AG04450 (cell line): ENCODE measurements around the gene CELSR2. TPM values are rescaled to one million over a fixed set of nuclear protein-coding genes. Genes with fewer than 3 reads are reported as not detected.

Source experiments
- CTCF ChIA-PET: fragments of 300-600, 350-600 bp; formaldehyde crosslinking; extraction: SDS; loops from one replicate; lab custom pipeline; 2022; ENCODE audit warnings: antibody characterized with exemption, inconsistent platforms; lab: Charles Lee
- POLR2A ChIA-PET: fragments of 350-600 bp; formaldehyde crosslinking; extraction: SDS; loops from one replicate; lab custom pipeline; 2021; ENCODE audit warnings: antibody characterized with exemption, inconsistent platforms; lab: Yijun Ruan, JAX
- DNase-seq: peaks from one replicate; pipeline ENCODE4 v3.0.0-alpha.2; 2011; ENCODE audit warnings: low read depth, low spot score
- H3K27ac ChIP-seq: one replicate; pipeline ENCODE4 v1.5.1; 2012; ENCODE audit warnings: low read depth, low read length, control low read depth
- H3K27me3 ChIP-seq: one replicate; pipeline ENCODE4 v1.6.0; 2012; ENCODE audit warnings: low read length; ENCODE audit not compliant: control insufficient read depth, insufficient read depth
- H3K4me3 ChIP-seq: 2 replicates; pipeline ENCODE4 v1.5.1; 2011; ENCODE audit warnings: mild to moderate bottlenecking, low read depth, low read length, control low read depth
- H3K9me3 ChIP-seq: 2 replicates; pipeline ENCODE4 v1.5.1; 2012; ENCODE audit warnings: low read length; ENCODE audit not compliant: control insufficient read depth, insufficient read depth
- CTCF ChIP-seq: IDR thresholded peaks from 2 replicates; pipeline ENCODE4 v1.5.1; 2011; ENCODE audit warnings: low read depth, low read length, control low read depth, inconsistent platforms
- polyA minus RNA-seq: library from RNA; depleted of rRNA, polyadenylated mRNA; stranded (reverse); fragments of >200 nt; gene quantifications from 2 replicates; pipeline ENCODE4 v1.2.3, GENCODE V29; 2011; rRNA and poly(A)+ RNA removed
- polyA plus RNA-seq: library from polyadenylated mRNA; depleted of rRNA; stranded (reverse); fragments of >200 nt; gene quantifications from 2 replicates; pipeline ENCODE4 v1.2.3, GENCODE V29; 2011; rRNA removed

The CELSR2 gene
- polyA plus RNA-seq: 1.1 and 1.8 TPM in 2 replicates
- 5.1 and 7.2 TPM in 2 replicates for polyA minus RNA-seq

- peaks cover 17% of the 10 kb centered on the region for H3K9me3 ChIP-seq
- ChIA-PET CTCF (interaction anchor here (2.1 kb wide), 1 partner anchor 10 kb away, joined by 6 read pairs; no protein-coding TSS in a partner anchor), POLR2A (no interaction called here)
- H3K27me3 ChIP-seq: no peaks in the 10 kb centered on the region
- peak within 1 kb of the TSS; percentile 54 for H3K4me3 ChIP-seq
- DNase-seq: no peak
- H3K27ac ChIP-seq: no peak within 1 kb of the TSS
- no peak for TF ChIP-seq CTCF
Measured at GRCh38 chr1:109248797-109249629, at the start of gene CELSR2. Gene CELSR2, plus strand, starts transcription at chr1:109249539. Its CDS starts 541 bp downstream, at chr1:109250080.

GRCh38 chr1:109199710-109200109, 49.6 kb upstream of the CELSR2 start:
- no peak overlapping the region for H3K4me3 ChIP-seq
- H3K9me3 ChIP-seq: no peaks in the 10 kb centered on the region
- H3K27me3 ChIP-seq: no peaks in the 10 kb centered on the region
- ChIA-PET CTCF (interaction anchor here (0.6 to 1.9 kb wide), 4 partner anchors 9 to 199 kb away, joined by 3 to 9 read pairs (median 4); partner anchors contain the start of gene SARS1), POLR2A (interaction anchor here (0.6 to 1.2 kb wide), 3 partner anchors 14 to 100 kb away, joined by 3 to 4 read pairs (median 4); partner anchors contain the start of gene SARS1)
- TF ChIP-seq CTCF: no peak
- H3K27ac ChIP-seq: no peak overlapping the region
- no peak for DNase-seq

GRCh38 chr1:109201123-109201703, 48.1 kb upstream of the CELSR2 start:
- Histone ChIP-seq H3K4me3 (no peak overlapping the region), H3K27ac (peak overlapping the region; percentile 11), H3K9me3 (no peaks in the 10 kb centered on the region), H3K27me3 (no peaks in the 10 kb centered on the region)
- TF ChIP-seq CTCF: peak; percentile 82
- CTCF ChIA-PET: interaction anchor here (0.6 to 2.9 kb wide), 25 partner anchors 9 to 331 kb away, joined by 3 to 30 read pairs (median 4); partner anchors contain the start of genes SARS1 and SORT1
- POLR2A ChIA-PET: interaction anchor here (0.8 to 1.2 kb wide), 3 partner anchors 14 to 102 kb away, joined by 3 to 4 read pairs (median 3); no protein-coding TSS in a partner anchor
- DNase-seq: peak; percentile 81

GRCh38 chr1:109204484-109204883, 44.9 kb upstream of the CELSR2 start:
- Histone ChIP-seq H3K27ac (no peak overlapping the region), H3K4me3 (no peak overlapping the region), H3K9me3 (no peaks in the 10 kb centered on the region), H3K27me3 (no peaks in the 10 kb centered on the region)
- POLR2A ChIA-PET: no interaction called here
- no peak for TF ChIP-seq CTCF
- CTCF ChIA-PET: no interaction called here
- no peak for DNase-seq
